ENCODE results near the gene GALNT17. TPM values are rescaled to one million over a fixed set of nuclear protein-coding genes. Genes with fewer than 3 reads are reported as not detected.

The GALNT17 gene
- total RNA-seq (2014; rRNA removed; shearing (Covaris generic)) = 0.03 TPM in 1 of 2 replicates, not detected in the other
- not detected in 2 replicates for polyA plus RNA-seq (2015; cell fraction: cytosol; rRNA removed)
- 0.08 TPM in 1 of 2 replicates, not detected in the other for polyA plus RNA-seq (2015; cell fraction: nucleus; rRNA removed)

DNA sequence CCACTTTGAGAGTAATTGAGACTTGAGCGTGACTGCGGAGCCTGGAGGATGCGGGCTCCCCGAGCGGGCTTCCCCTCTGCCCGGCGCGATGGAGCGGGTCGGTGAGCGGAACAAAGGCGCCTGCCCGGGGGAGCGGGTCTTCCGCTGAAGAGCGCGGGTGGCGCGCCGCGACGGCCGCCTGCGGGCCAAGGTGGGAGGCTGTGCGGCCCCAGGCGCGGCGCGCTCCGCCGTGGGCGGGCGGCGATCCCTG is at the start of gene GALNT17:
GALNT17 (plus strand) TSS at position 18 of the 250 bp plus-strand sequence.
- no peak for DNase-seq (ENCODE audit: low read depth, low spot score)
- in situ Hi-C loops (cut with HindIII; ENCODE audit: low pct_unique_long_range_greater_than_20kb, low sequenced_read_pairs) = no loop called here

DNA sequence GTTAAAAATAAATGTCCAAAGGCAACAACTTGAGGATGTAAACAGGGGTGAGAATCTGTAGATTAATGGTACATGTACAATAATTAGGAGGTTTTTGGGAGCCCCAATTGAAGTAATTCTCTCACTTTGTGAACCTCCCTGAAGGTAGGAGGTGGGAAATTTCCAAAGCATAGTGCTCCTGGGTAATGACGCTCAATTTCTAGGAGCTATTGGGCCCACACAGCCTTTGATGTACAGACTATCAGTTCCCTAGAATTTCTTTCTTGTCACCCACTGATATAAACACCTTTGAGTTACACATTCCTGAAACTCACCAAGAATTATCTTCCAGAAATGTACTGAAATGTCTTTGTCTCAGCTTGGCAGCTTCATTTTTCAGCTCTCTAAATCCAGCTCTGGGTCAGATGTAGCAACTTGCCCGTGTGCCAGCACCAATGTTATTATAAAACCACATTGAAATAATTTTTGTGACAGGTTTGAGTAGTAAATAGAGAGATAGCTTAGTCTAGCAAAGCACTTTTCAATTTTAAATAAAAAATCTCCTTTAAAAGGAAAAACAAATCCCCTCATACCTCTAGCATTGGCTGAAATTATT is 36.6 kb upstream of the GALNT17 start:
- no peak for DNase-seq (ENCODE audit: low read depth, low spot score)
- in situ Hi-C loops (cut with HindIII; ENCODE audit: low pct_unique_long_range_greater_than_20kb, low sequenced_read_pairs) = no loop called here

DNA sequence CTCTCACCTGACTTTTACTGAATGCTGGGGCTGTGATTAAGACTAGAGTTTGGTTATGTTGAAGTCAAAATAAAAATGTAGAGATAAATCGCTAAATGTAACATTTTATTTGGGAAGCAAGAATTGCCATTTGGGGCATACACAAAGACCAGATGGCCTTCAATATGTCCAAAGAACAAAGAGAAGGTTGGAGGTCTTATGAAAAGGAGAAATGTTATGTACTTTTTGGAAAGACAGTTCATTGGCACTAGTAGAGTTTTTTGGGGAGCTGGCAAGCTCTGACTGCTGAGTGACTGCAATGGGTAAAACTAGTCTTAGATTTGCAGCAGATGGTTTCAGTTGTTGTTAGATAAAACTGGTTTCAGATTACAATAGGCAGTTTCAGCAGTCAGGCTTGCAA is 35.6 kb upstream of the GALNT17 start:
- no peak for DNase-seq (ENCODE audit: low read depth, low spot score)
- in situ Hi-C loops (cut with HindIII; ENCODE audit: low pct_unique_long_range_greater_than_20kb, low sequenced_read_pairs) = no loop called here

DNA sequence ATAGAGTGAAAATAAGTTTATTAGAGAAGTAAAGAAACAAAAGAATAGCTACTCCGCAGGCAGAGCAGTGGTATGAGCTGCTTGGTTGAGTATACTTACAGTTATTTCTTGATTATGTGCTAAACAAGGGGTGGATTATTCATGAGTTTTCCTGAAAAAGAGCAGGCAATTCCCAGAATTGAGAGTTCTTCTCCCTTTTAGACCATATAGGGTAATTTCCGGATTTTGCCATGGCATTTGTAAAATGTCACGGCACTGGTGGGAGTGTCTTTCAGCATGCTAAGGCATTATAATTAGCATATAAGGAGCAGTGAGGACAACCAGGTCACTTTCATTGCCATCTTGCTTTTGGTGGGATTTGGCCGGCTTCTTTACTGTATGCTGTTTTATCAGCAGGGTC is 25.7 kb upstream of the GALNT17 start:
- in situ Hi-C loops (cut with HindIII; ENCODE audit: low pct_unique_long_range_greater_than_20kb, low sequenced_read_pairs) = no loop called here
- DNase-seq (ENCODE audit: low read depth, low spot score) = no peak

DNA sequence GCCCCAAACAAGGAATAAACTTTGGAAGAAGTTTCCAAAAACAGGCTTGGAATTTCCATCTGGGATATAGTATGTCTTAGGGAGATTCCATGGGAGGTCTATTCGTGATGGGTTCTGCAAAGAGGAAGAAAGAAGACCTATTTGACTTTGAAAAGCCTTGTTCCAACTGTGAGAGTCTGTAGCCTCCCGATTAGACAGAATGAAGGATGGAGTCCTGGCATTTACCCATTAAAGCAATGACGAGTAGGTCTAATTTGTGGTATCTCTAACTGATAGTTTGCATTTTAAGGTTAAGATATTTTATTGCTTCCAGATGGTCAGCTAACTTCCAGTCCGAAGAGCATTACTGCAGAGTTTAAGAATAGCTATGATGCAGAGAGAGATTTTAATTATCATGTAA is 19.5 kb upstream of the GALNT17 start:
- in situ Hi-C loops (cut with HindIII; ENCODE audit: low pct_unique_long_range_greater_than_20kb, low sequenced_read_pairs) = no loop called here

DNA sequence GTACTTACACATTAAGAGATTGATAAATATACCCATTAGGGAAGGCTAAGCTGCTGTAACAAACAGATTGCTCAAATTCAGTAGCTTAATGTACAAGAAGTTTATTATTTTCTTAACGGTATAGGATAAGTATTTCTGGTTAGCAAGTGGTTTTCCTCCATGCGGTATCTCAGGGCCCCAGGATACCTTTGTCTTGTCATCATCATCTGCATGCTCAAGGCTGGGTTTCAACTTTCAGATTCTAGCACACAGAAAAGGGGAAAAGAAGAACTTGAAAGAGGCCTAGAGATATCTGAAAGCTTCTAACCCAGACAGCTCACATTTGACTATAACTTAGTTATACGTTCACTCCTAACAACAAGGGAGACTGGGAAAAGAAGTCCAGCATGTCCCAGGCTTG is 11.8 kb upstream of the GALNT17 start:
- DNase-seq (ENCODE audit: low read depth, low spot score) = no peak
- in situ Hi-C loops (cut with HindIII; ENCODE audit: low pct_unique_long_range_greater_than_20kb, low sequenced_read_pairs) = no loop called here

More for the DNA sequence above, 19.5 kb upstream of the GALNT17 start:
- no peak for DNase-seq (ENCODE audit: low read depth, low spot score)

DNA sequence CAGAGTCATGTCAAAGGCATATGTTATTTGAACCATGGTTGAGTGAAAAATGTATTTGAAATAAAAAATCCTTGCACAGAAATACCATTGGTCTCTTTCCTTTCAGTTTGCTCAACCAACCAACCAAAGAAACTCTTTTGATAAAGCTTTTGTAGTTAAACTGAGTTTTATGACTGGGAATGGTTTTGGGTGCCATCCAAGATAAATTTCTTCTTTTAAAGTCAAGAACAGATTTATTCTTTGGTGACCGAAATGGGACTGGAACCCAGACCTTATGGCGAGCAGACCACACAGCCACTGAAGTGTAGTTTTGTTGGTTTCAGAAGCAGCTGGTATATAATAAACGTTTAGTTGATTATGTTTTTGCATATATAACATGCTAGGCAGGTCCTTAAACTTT is 2.8 kb upstream of the GALNT17 start:
- in situ Hi-C loops (cut with HindIII; ENCODE audit: low pct_unique_long_range_greater_than_20kb, low sequenced_read_pairs) = no loop called here
- DNase-seq (ENCODE audit: low read depth, low spot score) = no peak

DNA sequence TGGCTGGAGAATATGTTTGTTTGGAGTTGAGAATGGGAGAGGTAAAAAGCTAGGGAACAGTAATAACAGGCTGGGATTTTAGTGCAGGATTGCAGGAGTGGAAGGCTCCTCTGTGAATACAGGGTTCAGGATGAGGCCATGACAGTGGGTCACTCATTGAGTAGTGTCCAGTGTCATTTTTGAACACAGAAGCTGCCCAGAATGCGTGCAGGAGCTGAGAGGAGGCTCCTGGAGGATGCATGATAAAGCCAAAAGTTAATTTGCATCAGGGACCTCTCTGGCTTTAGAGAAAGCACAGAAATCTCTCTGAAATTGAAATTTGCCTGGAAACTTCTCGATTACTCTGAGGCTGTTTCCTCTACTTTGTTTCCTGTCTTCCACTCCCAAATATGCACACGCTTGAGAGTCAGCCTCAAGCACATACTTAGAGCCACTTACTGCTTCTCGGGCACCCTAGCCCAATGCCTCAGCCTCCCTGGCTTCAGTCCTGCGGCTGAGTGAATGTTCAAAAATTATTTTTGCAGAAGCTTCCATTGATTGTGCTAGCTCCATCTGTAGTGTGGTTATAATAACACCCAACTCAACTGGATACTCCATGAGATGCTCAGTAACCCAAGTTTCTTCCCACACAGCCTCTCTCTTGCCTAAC is 1.8 kb upstream of the GALNT17 start:
- in situ Hi-C loops (cut with HindIII; ENCODE audit: low pct_unique_long_range_greater_than_20kb, low sequenced_read_pairs) = no loop called here
- no peak for DNase-seq (ENCODE audit: low read depth, low spot score)

DNA sequence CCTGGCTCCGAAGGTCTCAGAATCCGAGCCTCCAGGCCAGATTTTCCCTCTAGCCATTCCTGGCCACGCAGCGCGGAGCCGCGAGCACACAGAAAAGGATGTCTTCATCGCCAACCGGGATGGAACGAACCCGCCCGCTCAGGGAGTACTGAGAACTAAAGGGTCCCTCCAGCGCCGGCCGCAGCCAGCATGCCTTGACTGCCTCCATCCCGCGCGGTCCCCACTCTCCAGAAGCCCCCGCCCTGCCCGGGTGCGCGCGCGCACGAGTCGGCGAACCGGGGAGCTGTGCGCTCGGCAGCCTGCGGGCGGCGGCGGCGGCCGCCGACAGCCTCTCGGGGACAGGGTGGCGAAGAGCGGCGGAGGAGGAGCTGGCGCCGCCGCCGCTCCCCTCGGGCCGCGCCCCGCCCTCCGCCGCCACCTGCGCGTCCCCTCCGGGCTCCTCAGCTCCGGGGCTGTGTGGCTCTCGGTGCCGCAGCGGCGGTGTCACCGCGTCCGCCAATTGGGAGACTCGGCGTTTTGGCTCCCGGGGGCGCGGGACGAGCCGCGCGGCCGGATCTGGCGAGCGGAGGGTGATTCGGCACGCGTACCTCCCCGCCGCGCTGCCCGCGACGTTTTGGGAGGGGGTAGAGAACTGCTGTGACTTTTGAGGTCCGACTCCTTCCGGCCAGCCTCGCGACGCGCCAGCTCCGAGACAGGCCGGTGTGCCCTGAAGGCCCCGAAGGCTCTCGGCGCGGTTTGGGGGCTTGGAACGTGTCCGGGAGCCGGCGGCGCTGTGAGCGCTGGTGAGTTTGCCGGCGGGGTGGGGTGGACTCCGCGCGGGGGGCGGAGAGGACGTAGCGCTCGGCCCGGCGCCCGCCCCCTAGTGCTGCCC is 453 bp upstream of the GALNT17 start:
- in situ Hi-C loops (cut with HindIII; ENCODE audit: low pct_unique_long_range_greater_than_20kb, low sequenced_read_pairs) = no loop called here
- no peak for DNase-seq (ENCODE audit: low read depth, low spot score)

DNA sequence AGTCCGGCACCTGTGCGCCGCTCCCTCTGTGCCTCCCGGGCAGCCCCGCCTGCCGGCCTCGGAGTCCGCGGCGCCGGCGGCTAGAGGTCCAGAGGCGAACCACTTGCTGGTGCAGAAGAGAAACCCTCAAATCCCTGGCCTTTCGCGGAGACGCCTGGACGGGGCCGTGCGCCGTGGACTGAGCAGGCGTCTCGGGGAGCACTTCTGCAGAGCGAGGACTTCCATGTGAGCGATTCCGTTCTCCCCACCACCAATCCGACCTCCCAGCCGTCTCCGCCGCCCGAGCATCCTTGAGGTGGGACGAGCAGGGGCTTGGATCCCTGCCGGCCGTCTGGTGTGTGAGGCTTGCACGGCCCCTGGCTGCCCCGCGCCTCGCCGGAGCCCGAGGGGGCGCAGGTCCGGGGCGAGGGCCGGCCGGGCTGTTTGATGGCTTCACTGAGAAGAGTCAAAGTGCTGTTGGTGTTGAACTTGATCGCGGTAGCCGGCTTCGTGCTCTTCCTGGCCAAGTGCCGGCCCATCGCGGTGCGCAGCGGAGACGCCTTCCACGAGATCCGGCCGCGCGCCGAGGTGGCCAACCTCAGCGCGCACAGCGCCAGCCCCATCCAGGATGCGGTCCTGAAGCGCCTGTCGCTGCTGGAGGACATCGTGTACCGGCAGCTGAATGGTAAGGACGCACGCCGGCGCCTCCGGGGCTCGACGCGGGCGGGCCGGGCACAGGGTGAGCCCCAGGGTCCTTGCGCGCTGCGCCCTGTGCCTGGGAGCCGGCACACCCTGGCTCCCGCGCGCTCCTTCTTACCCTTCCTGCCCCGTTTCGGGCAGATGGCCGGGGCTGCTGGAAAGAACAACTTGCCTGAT is 660 bp downstream of the GALNT17 start:
- in situ Hi-C loops (cut with HindIII; ENCODE audit: low pct_unique_long_range_greater_than_20kb, low sequenced_read_pairs) = no loop called here
- no peak for DNase-seq (ENCODE audit: low read depth, low spot score)

DNA sequence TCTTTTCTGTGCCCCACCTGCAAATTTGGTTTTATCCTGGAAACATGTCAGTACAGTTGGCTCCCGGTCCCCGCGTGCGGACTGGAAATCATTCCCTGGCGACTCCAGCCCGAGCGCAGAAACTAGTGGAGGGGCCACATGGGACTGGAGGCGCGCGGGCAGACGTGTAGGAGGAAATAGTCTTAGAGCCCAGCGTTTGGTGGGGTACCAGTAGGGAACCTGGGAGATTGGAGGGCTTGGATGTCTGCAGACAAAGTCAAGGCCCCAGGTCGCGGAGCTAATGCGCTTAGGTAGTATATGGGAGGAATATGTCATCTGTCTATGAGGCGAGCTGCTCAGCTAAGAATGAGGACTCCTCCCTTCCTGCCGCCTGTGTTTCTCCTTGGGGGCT is 1.3 kb downstream of the GALNT17 start:
- in situ Hi-C loops (cut with HindIII; ENCODE audit: low pct_unique_long_range_greater_than_20kb, low sequenced_read_pairs) = no loop called here
- DNase-seq (ENCODE audit: low read depth, low spot score) = no peak

DNA sequence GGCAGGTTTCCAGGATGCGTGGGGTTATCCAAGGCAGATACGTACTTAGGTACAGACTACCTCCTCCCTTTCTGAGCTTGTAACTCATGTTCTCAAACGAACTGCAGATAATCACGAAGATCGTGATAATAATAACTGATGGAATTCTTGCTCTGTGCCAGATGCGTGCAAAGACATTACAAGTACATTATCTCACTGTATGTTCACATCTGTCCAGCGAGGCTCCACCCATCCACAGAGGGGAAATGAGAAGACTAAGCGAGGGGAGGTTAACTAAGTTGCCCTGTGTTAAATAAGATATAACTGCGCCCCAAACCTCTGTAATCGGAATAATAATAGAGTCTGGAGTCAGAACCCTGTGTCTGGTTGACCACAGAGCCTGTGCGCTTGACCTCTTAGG is 1.9 kb downstream of the GALNT17 start:
- in situ Hi-C loops (cut with HindIII; ENCODE audit: low pct_unique_long_range_greater_than_20kb, low sequenced_read_pairs) = no loop called here
- DNase-seq (ENCODE audit: low read depth, low spot score) = no peak

DNA sequence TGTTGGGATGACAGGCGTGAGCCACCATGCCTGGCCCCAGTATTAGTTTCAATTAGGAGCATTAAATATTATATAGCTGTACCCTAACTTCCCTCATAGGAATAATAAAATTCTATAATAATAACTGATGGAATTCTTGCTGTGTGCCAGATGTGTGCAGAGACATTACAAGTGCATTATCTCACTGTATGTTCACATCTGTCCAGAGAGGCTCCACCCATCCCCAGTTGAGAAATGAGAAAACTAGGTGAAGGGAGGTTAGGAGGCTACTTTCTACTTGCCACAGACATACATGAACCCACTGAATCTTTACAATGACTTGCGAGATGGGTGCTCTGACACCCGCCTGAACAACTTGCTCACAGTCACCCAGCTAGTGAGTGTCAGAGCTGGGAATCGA is 3.2 kb downstream of the GALNT17 start:
- DNase-seq (ENCODE audit: low read depth, low spot score) = no peak
- in situ Hi-C loops (cut with HindIII; ENCODE audit: low pct_unique_long_range_greater_than_20kb, low sequenced_read_pairs) = no loop called here

DNA sequence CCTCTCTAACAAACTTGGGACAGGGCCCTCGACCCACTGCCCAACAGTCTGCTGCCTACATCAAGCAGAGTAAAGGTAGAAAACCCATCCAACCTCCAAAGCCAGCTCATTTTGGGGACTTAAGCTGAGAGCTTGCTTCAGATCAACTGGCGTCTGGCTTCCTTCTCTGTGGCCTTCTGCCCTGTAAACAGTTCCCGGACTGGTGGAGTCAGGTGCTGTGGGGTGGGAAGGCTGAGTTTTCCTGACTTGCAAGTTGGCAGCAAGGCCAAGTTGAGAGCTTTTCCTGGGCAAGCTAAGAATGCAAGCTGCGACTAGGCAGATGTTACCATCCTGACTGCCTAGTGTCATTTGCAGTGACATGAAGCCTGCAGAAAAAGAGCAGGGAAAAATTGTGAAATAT is 3.7 kb downstream of the GALNT17 start:
- DNase-seq (ENCODE audit: low read depth, low spot score) = no peak
- in situ Hi-C loops (cut with HindIII; ENCODE audit: low pct_unique_long_range_greater_than_20kb, low sequenced_read_pairs) = no loop called here

DNA sequence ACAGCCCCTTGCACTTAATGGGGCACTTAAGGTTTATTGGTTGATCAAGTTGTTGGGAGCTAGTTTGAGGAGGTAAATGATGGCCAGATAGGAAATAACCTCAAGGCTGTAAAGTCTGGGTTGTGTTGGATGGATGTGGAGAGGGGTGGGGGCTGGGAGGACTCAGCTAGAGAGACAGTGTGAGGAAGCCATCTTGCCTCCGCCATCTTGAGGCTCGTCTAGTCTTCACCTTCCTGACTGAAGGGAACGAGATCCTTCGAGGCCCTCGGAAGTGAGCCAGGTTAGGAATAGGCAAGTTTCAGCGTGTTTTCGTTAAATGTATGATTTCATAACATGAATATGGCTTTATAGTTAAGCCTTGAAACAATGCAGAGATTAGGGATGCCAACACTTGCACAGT is 5.5 kb downstream of the GALNT17 start:
- DNase-seq (ENCODE audit: low read depth, low spot score) = no peak
- in situ Hi-C loops (cut with HindIII; ENCODE audit: low pct_unique_long_range_greater_than_20kb, low sequenced_read_pairs) = no loop called here

DNA sequence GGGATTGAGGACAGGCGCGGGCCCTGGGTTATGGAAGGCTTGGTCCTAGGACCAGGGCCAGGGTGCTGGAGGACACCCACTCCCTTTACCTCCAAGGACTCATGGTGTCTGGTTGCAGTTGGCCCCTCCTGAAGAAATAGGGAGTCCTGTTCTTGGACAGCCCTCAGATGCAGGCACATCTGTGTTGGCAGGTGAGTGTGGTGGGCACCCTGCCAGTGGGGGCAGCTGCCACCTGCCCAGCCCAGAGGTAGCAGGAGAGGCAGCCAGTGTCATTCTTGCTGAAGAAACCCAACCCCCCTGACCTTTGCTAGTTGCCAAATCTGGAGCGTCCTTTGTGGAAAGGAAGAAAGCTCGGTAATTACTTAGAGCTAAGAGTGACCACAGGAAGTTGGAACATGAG is 8.3 kb downstream of the GALNT17 start:
- DNase-seq (ENCODE audit: low read depth, low spot score) = no peak
- in situ Hi-C loops (cut with HindIII; ENCODE audit: low pct_unique_long_range_greater_than_20kb, low sequenced_read_pairs) = no loop called here

DNA sequence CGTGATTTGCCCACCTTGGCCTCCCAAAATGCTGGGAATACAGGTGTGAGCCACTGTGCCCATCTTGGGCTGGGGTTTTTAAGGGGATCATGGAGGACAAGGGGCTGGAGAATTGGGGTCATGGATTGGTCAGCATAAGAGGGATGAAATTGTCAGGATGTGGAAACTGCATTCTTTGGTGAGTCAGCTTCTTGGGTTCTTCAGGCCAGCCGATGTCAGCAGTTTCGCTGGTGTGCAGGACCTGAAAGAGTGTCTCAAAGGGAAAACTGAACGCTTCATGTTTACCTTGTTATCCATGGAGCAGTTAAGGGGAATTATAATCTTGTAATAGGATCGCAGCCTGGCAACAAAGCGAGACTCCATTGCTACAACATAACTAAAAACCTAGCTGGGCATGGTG is 13.0 kb downstream of the GALNT17 start:
- in situ Hi-C loops (cut with HindIII; ENCODE audit: low pct_unique_long_range_greater_than_20kb, low sequenced_read_pairs) = no loop called here

More for the DNA sequence above, 13.0 kb downstream of the GALNT17 start:
- DNase-seq (ENCODE audit: low read depth, low spot score) = no peak

Data from SK-MEL-5 (cell line).